GM19023 (cell line): ENCODE data around the gene NCEH1.

Source experiments
- ATAC-seq: cut with Tn5 transposase; IDR thresholded peaks from one replicate; pipeline ENCODE4 v1.9.1; 2021; ENCODE audit warnings: mild to moderate bottlenecking, moderate library complexity; ENCODE audit not compliant: unreplicated experiment

Gene NCEH1

DNA sequence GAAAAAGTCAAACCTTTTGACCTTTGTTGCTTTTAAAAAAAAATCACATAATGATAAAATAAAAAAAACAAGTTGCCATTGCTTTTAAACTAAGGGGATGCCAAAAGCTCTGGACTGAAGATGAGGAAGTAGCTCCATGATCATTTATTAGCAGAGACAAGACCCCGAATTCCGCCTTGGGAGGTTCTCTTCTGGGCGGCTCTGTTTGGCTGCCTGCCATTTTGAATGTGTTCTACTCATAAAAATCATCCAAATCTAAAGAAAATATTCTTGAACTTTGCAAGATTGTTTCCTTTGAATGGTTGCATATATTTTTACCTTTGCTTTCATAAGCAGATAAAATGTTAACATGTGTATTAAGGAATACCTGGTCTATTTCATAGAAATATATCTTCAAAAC lies 63.8 kb downstream of the NCEH1 start:
- ATAC-seq, result no peak

DNA sequence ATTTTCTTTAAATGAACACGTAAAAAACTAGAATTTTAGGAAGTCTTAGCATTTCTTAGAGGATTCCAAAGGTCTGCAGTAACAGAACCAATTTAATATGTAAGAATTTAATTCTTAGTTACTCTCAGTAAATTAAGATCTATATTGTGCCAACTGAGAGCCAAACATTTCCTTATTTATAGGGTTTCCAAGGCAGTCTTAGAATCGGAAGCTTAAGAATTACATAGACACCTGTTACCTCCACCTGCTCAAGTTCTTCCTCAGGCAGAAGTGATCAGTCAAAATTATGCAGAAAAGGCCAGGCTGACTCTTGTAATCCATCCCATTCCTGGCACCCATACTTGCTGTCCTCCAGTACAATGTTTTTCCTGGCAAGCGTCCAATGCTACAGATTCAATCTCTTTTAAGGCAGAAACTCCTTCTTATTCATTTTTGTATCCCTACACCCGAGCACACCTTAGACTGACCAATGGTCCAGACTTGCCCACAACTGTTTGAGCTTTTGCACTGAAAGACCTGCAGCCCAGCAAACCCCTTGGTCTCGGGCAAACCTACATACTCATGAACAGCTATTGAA lies 64.3 kb downstream of the NCEH1 start:
- ATAC-seq, result no peak

DNA sequence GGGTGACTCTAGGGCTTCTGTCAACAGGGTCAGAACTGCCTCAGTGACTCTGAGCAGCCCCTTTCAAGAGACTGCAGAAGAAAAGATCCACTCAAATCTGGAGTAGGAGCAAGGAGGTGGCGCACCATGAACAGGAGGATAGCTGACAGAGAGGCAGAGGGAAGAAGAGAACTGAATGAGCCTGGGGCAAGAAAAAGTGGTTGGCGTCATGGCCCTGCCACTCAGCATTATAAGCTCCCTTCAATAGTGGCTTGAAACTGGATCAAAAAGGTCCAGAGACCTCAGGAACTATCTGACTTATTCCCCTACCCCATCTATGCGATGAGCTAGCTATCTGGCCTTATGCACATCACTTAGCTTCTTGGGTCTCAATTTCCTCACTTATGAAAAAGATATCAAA lies 66.6 kb downstream of the NCEH1 start:
- ATAC-seq, result no peak

DNA sequence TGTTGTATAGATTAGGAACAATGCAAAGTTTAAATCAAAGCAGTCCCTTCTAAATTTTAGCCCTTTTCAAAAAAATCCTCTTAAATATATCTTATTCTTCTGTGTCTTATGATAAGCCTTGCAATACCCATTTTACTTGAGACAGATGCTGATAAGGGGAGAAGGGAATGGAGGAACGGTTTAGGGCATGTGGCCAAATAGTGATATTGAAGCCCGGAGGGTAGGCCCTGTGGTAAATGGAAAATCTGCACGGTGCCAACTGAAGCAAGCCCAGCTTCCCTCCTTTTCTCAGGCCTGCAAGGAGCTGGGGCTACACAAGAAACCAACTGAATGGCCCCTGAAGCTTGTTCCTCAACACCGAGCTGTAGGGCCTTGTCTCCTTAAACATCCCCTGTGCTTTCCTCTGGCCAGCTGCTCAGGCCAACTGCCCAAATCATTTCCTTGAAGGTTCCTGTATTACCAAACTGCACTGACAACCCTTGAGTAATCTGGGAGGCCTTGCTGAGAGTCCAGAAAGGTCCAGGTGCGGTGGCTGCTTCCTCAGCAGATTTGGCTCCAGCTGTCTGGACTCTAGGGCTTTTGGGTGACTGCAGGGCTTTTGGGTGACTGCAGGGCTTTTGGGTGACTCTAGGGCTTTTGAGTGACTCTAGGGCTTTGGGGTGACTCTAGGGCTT lies 67.2 kb downstream of the NCEH1 start:
- no peak for ATAC-seq

DNA sequence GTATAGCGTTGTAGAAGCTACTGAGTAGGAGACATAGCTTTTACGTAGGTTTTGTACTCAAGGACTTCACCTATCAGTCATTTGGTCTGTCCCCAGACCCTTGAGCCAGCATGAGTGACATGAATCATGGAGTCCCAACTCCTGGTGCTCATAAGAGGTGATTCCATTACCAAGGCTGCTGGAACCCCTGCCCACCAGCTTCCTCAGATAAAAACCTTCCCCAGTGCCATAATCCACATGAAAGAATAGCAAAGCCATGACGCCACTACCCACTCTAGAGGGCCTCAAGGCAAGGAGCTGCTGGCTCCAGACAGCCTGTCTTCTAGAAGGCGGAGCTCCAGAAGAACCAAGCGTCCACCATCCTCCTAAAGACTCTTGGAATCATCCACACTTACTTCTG lies 69.6 kb downstream of the NCEH1 start:
- ATAC-seq, result no peak

DNA sequence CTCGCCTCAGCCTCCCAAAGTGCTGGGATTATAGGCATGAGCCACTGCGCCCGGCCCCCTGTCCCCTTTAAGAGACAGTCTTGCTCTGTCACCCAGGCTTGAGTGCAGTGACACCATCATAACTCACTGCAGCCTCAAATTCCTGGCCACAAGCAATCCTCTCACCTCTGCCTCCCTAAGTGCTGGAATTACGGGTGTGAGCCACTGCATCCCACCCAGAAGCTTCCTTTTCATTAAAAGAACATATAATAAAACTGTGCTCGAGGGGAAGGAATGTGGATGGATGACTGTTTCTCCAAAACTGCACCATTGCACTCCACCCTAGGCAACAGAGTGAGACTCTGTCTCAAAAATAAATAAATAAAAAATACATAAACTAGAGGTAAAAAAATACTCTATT lies 70.1 kb downstream of the NCEH1 start:
- ATAC-seq, result no peak

DNA sequence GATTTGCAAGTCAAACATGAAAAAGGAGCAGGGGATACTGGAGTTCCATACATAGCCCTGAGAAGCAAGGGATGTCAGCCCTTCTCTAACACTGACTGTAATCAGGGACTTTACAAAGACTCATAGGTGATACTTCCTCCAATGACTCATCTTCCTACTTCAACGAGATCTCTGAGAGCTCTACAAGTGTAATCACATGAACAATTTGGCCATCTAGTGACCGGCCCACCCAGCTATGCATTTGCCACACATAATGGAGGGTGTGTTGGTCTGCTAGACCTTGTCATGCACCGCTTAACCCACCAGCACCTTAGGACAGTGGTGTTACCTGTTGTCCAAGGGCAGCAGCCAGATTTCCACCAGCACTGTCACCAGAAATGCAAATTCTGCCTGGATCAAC lies 75.3 kb downstream of the NCEH1 start:
- peak; percentile 100 for ATAC-seq

DNA sequence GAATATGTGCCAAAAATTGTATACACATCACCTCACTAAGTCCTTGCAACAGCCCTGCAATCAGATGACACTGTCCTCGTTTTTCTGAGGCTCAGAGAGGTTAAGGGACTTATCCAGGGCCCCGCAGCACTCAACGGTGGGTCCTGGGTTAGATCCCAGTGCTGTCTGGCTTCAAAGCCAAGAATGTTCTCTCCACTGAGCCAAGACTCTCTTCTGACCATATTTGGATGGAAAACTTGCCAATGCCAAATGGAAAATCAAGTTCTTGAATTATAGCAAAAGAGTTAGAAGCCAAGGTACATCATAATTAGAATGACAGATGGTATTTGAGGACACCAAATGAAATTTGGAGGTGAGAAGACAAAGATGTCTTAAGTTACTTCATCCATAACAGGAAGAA lies 75.9 kb downstream of the NCEH1 start:
- ATAC-seq, result no peak

DNA sequence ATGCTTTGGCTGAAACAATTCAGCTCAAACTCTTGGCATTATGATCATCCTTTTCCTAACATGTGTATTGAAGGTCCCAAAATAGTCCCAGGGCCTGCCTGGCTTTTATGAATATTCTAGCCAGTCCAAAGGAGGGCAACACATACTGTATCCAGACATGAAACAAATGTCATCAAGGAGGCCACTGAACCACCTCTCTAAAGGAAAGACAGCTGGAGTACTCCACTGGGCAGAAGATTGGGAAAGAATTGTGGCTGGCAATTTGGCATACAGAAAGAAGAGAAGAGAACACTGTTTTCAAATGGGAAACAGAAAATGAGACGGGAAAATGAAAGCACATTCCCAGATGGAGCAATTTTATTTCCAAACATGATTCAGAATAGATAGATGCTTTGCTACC lies 80.6 kb downstream of the NCEH1 start:
- no peak for ATAC-seq

DNA sequence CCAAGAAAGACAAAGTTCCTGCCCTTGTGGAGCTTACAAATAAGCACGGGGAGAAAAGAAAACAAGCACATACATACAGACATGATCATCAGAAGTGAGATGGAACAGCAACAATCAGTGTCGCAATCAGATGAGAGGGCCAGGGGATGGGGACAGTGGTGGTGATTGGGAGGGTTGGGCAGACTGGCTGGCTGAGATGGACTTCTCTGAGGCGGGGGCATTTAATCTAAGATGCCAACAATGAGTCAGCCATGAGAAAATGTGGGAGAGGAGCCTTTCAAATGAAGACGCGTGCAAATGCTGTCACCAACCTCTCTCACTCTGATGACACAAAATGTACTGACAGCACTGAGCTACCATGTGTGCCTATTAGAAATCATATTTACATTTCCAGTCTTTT lies 81.4 kb downstream of the NCEH1 start:
- no peak for ATAC-seq

DNA sequence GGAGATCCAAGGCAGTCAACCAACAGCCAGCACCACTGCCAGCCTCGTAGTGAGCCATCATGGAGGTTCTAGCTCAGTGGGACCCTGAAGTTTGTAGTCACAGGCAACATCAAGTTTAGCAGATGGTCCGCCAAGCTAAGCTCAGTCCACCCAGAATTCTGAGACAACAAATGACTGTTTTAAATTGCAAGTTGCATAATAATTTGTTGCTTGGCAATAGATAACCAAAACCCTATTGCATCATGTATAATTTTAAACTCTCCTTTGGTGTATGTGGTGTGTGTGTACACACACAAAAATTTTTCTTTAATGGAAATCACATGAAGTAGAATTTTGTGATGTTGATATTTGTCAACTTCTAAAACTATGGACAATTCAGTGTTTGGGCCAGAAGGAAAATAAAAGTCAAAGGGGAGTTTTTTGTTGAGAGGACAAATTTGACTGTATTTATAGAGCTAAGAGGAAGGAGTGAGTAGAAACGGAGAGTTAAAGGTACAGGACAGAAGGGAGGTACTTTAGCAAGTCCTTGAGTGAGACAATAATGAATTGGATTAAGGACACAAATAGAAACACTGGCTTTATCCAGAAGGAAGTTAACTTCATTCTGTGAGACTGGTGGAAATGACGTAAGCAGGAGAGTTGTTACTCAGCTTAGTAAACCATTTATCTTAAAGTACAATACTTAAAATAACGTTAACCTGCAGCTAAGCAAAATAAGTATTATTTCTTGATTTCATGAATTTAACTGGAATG lies 83.6 kb downstream of the NCEH1 start:
- no peak for ATAC-seq

DNA sequence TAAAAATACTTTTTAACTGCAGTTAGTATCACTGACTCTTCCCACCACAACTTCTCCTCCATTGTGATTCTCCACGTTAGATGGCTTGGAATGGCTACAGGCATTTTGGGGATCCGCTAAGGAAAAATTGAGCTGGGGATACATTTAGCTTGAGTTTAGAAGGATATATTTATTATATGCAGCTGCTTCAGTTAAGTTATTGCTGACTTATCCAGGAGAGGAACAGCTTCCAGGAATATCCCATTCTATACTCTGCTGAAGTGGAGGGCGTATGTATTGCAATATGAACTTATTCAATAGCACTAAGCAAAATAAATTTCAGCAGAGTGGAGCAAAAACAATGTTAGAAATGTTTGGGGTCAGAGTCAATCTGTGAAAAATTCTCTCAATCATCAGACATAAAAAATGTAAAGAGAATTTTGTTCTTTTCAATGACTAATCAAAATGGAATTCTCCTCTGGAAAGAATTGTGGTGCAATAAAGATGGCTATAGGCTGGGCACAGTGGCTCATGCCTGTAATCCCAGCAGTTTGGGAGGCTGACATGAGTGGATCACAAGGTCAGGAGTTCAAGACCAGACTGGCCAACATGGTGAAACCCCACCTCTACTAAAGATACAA lies 84.7 kb downstream of the NCEH1 start:
- ATAC-seq, result no peak

DNA sequence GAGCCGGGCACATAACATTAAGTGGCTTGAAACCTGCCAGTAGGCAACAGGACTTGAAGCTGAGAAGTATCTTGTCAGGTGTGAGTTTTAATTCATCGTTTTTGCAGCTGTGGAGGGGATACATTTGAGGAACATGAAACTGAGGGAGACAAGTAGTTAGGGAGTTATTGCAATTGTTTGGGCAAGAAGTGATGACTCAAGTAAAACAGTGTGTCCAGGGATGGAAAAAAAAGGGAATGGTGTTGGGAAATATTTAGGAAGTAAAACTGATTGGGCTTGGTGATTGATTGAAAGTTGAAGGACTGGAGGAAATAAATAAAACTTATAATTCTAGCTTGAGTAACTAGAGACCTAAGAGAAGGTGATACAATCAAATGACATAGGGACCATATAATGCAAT lies 85.5 kb downstream of the NCEH1 start:
- ATAC-seq, result no peak

DNA sequence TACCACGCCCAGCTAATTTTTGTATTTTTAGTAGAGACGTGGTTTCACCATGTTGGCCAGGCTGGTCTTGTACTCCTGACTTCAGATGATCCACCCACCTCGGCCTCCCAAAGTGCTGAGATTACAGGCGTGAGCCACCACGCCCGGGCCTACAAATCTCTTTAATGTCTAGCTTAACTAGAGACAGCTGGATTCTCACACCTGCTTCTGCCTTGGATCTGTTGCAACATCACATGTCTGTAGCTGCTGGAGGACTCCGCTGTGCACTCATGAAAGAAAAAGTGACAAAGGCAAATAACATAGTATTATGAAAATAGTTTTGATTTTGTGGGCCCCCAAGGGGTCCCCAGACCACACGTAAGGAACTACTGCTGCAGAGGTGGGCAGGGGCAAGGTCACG lies 85.9 kb downstream of the NCEH1 start:
- no peak for ATAC-seq

DNA sequence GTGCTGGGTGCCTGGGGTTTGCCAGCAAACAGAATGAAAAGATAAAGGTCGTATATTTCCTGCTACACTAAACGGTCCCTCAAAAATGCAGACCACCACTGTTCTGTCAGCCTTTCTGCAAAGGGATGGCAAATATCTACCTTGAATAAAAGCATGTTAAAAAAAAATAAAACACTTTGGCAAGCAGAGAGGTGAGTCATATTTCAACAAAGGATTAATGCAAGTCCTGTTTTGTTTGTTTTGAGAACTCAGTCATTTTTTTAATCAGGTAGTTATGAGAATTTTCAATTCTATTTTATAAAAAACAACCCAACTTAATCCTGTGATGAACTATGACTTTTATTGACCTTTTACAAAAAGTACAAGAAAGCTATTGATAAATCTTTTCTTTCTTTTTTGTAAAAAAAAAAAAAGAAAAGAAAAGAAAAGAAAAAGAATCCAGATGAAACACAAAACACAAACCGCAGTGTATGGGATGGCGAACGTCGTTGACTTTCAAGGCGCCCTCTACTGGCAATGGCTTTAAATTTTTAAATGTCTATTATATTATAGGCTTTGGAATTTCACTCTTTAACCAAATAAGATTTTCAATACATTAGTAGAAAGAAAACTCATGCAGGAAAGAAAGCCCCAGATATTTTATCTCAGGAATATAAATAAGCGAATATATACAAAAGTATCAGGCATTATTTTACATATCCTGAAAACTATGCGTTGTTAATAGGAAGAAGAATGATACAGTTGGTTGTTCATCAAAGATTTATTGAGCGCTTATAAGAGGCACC lies 87.8 kb downstream of the NCEH1 start:
- no peak for ATAC-seq

DNA sequence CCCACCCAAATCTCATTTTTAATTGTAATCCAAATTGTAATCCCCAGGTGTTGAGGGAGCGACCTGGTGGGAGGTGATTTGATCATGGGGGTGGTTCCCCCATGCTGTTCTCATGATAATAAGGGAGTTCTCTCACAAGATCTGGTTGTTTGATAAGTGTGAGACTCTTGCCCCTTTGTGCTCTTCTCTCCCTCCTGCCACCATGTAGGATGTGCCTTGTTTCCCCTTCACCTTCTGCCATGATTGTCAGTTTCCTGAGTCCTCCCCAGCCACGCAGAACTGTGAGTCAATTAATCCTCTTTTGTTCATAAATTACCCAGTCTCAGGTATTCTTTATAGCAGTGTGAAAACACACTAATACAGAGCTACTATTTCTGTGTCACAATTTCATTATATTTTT lies 88.7 kb downstream of the NCEH1 start:
- no peak for ATAC-seq

DNA sequence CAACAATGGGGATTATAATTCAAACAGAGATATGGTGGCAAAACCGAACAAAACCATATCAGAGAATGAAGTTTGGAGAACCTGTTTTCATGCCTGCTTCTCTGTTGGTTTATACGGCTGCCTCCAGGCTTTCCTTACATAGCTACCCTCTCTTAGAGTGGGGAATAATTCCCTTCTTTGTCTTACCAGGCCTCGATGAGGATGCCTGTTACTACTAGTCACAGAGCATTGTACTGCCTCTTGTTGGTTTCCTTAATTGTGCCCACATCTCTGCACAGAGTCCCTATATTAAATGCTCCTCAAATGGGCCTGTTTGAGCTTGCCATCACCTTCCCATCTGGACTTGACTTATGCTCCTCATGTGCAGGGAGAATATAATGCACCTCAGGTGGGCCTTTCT lies 92.9 kb downstream of the NCEH1 start:
- ATAC-seq, result no peak

DNA sequence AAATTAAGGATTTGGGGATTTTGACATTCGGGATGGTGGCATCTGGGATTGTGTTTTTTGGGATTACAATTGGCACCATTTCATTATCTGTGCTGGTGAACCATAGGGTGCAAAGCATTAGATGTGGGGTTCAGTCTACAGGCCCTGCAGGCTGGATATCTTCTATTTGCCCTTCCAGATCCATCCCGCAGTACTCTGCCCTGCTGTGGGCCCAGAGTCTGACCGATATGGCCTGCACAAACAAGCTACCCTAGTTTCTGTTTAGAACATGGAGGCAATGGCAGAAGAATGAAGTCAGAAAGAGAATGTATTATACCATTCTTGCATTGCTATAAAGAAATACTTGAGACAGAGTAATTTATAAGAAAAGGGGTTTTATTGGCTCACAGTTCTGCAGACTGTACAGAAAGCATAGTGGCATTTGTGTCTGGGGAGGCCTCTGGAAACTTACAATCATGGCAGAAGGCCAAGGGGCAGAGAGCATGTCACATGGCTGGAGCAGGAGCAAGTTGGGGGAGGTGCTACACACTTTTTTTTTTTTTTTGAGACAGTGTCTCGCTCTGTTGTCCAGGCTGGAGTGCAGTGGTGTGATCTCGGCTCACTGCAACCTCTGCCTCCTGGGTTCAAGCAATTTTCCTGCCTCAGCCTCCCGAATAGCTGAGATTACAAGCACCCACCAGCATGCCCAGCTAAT lies 93.7 kb downstream of the NCEH1 start:
- no peak for ATAC-seq

DNA sequence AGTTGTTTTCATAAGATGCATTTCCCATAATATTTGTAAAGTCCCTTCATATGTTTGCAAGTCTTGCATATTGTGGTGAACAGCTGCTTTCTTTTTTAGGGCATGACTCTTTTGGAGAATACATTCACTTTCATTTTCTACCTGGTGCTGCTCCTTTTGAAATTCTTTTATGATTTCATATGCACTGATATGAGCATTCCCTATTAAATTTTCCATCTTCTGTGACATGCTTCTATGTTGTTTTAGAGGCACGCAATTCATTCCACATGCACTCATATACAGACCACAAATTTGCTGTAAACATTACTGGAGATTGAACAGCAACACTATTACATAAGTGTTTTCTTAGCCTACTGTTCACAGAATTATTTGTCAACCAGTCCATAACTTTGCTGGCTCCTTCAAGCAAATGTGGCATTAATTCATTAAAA lies 94.8 kb downstream of the NCEH1 start:
- ATAC-seq, result no peak

DNA sequence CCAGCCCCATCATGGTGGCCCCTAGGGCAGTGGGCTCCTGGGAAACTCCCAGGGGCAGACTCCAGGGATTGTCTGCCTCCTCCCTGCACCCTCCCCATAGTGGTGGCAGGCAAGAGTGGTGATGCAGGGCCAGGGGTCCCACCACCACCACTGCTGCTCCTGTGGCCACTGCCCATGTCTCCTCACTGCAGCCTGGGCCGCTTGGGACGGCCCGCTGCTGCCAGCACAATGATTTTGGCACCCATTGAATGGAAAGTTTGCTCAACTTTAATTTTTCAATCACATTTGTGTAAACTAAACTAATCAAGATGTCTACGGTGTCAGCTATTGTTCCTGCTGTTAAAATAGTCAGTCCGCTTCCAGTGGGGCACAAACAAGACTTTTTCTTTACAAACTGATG lies 95.6 kb downstream of the NCEH1 start:
- no peak for ATAC-seq
